GM12891 (cell line): ENCODE measurements around the gene PHRF1.
"Not testable (repeated sequence)": the region's sequence is repeated elsewhere in the genome, so short reads cannot be mapped to it uniquely, and the experiment has no call there.

Source experiments
- DNase-seq: peaks from one replicate; pipeline ENCODE4 v3.0.0; 2011; ENCODE audit warnings: low spot score; ENCODE audit not compliant: insufficient read length
- FAIRE-seq: peaks from 2 replicates; lab custom pipeline; 2011; peaks lifted over from hg19 to GRCh38; lab: Jason Lieb, UNC
- PAX5 ChIP-seq: IDR thresholded peaks from 2 replicates; pipeline ENCODE4 v1.6.1; 2011; ENCODE audit warnings: low read length, moderate library complexity, mild to moderate bottlenecking; ENCODE audit not compliant: insufficient read depth, severe bottlenecking
- POLR2A ChIP-seq: IDR thresholded peaks from 2 replicates; pipeline ENCODE4 v1.6.1; 2011; ENCODE audit warnings: low read depth, low read length, control low read depth
- POLR2AphosphoS5 ChIP-seq: IDR thresholded peaks from 2 replicates; pipeline ENCODE4 v1.6.1; 2011; ENCODE audit warnings: low read depth, low read length, control low read depth
- POU2F2 ChIP-seq: IDR thresholded peaks from 2 replicates; pipeline ENCODE4 v1.6.1; 2011; ENCODE audit warnings: low read depth, mild to moderate bottlenecking, control low read depth, low read length, moderate library complexity
- SPI1 ChIP-seq: IDR thresholded peaks from 2 replicates; pipeline ENCODE4 v1.6.1; 2011; ENCODE audit warnings: low read depth, low read length, control low read depth
- TAF1 ChIP-seq: IDR thresholded peaks from 2 replicates; pipeline ENCODE4 v1.6.1; 2011; ENCODE audit warnings: low read depth, low read length, control low read depth

The PHRF1 gene

GRCh38 chr11:565921-566509 is 10.3 kb upstream of the PHRF1 start:
- no peak for TF ChIP-seq POU2F2
- no peak for TF ChIP-seq TAF1
- TF ChIP-seq POLR2A: no peak
- TF ChIP-seq POLR2AphosphoS5: no peak
- no peak for TF ChIP-seq SPI1
- TF ChIP-seq PAX5: no peak
- DNase-seq (no peak), FAIRE-seq (no peak)

- no peak for TF ChIP-seq POLR2AphosphoS5
- no peak for TF ChIP-seq SPI1
- TF ChIP-seq PAX5: no peak
- TF ChIP-seq POLR2A: no peak
- no peak for TF ChIP-seq TAF1
- TF ChIP-seq POU2F2: no peak
- DNase-seq (no peak), FAIRE-seq (peak; percentile 61)
These were observed 9.2 kb upstream of the PHRF1 start for GRCh38 chr11:567011-567628.

GRCh38 chr11:567629-568292 is 8.5 kb upstream of the PHRF1 start:
- DNase-seq (no peak), FAIRE-seq (no peak)
- no peak for TF ChIP-seq SPI1
- TF ChIP-seq POU2F2: no peak
- TF ChIP-seq TAF1: no peak
- TF ChIP-seq POLR2AphosphoS5: no peak
- TF ChIP-seq PAX5: no peak
- no peak for TF ChIP-seq POLR2A

GRCh38 chr11:568306-569157 is 7.7 kb upstream of the PHRF1 start:
- FAIRE-seq: peak; percentile 100
- peak; percentile 94 for TF ChIP-seq POU2F2
- no peak for TF ChIP-seq PAX5

GRCh38 chr11:569158-569885 is 6.9 kb upstream of the PHRF1 start:
- no peak for DNase-seq
- peak; percentile 26 for FAIRE-seq

More at GRCh38 chr11:568306-569157, 7.7 kb upstream of the PHRF1 start:
- DNase-seq: peak; percentile 100

GRCh38 chr11:571802-572185 is 4.5 kb upstream of the PHRF1 start:
- FAIRE-seq (no peak), DNase-seq (no peak)
- TF ChIP-seq POLR2A: no peak

More at GRCh38 chr11:569158-569885, 6.9 kb upstream of the PHRF1 start:
- no peak for TF ChIP-seq PAX5
- no peak for TF ChIP-seq SPI1
- TF ChIP-seq POLR2AphosphoS5: no peak

- FAIRE-seq: no peak
These were observed 3.0 kb upstream of the PHRF1 start for GRCh38 chr11:573146-573759.

GRCh38 chr11:574031-574570 is 2.2 kb upstream of the PHRF1 start:
- FAIRE-seq, DNase-seq: not testable (repeated sequence)

More at GRCh38 chr11:573146-573759, 3.0 kb upstream of the PHRF1 start:
- no peak for DNase-seq
- TF ChIP-seq POU2F2 (no peak), POLR2A (no peak), TAF1 (no peak), POLR2AphosphoS5 (no peak), SPI1 (no peak)
